GM12878 (cell line): Measurements from ENCODE around the gene RAB36. TPM values are rescaled to one million over a fixed set of nuclear protein-coding genes. Genes with fewer than 3 reads are reported as not detected.

Source experiments
- ATAC-seq: fragments of 200-7000 bp; cut with Tn5 transposase; 3 replicates; pipeline ENCODE4 v1.9.1; 2020; ENCODE audit warnings: mild to moderate bottlenecking, moderate library complexity
- BruUV-seq: library from RNA; stranded (reverse); fragments of 400-500 nt; replicated peaks from 2 replicates; lab custom pipeline; 2021; lab: Mats Ljungman, UMichigan
- CTCF ChIA-PET: fragments of 300-600 bp; sonication (Branson Sonifier 250); formaldehyde crosslinking; extraction: SDS; loops from one replicate; lab custom pipeline; 2021; ENCODE audit warnings: inconsistent platforms; lab: Yijun Ruan, JAX
- POLR2A ChIA-PET: fragments of 350-600 bp; formaldehyde crosslinking; extraction: SDS; loops from one replicate; lab custom pipeline; 2021; ENCODE audit warnings: inconsistent platforms; lab: Charles Lee
- RAD21 ChIA-PET: fragments of 300-600 bp; sonication (Branson Sonifier 250); formaldehyde crosslinking; loops from one replicate; lab custom pipeline; 2023; ENCODE audit warnings: antibody characterized with exemption; ENCODE audit not compliant: unreplicated experiment; lab: Charles Lee
- SMC1A ChIA-PET: fragments of 300-600 bp; sonication (Branson Sonifier 250); formaldehyde crosslinking; loops from one replicate; lab custom pipeline; 2023; ENCODE audit not compliant: unreplicated experiment, uncharacterized antibody; lab: Charles Lee
- DNase-seq: peaks from one replicate; pipeline ENCODE4 v3.0.0-alpha.2; 2011; ENCODE audit warnings: low read depth, low spot score
- FAIRE-seq: peaks from 3 replicates; lab custom pipeline; 2011; peaks lifted over from hg19 to GRCh38; lab: Jason Lieb, UNC
- H2AFZ ChIP-seq: 2 replicates; pipeline ENCODE4 v1.6.0; 2011; ENCODE audit warnings: low read depth, low read length, control low read depth; ENCODE audit not compliant: control insufficient read depth
- H3K27ac ChIP-seq: 2 replicates; pipeline ENCODE4 v1.5.1; 2011; ENCODE audit warnings: control low read depth; ENCODE audit not compliant: control insufficient read depth, insufficient read depth
- H3K27me3 ChIP-seq, 2 experiments: replicated peaks in 1 of 2; 2 replicates each; pipeline versions ENCODE4 v1.6.0 to v1.6.1; 2011; ENCODE audit warnings: low read length in 1 of 2; ENCODE audit not compliant: control insufficient read depth in 2 of 2, insufficient read depth in 2 of 2
- H3K36me3 ChIP-seq, 2 experiments: 2 replicates each; pipeline ENCODE4 v1.5.1; 2011; ENCODE audit warnings: low read length in 1 of 2; ENCODE audit not compliant: control insufficient read depth in 2 of 2, insufficient read depth in 2 of 2
- H3K4me1 ChIP-seq: 2 replicates; pipeline ENCODE4 v1.6.1; 2011; ENCODE audit warnings: mild to moderate bottlenecking, low read length, moderate library complexity, mixed read lengths; ENCODE audit not compliant: control insufficient read depth, insufficient read depth
- H3K4me2 ChIP-seq: 2 replicates; pipeline ENCODE4 v1.6.0; 2011; ENCODE audit warnings: control low read depth; ENCODE audit not compliant: control insufficient read depth, insufficient read depth
- H3K4me3 ChIP-seq: fragments of 200-600 bp; sonication (generic); 2 replicates; pipeline ENCODE4 v1.5.1; 2016
- H3K79me2 ChIP-seq: 2 replicates; pipeline ENCODE4 v1.6.0; 2011; ENCODE audit warnings: low read length; ENCODE audit not compliant: control insufficient read depth, insufficient read depth
- H3K9ac ChIP-seq: 2 replicates; pipeline ENCODE4 v1.8.0; 2011; ENCODE audit warnings: low read length, control low read depth, mixed read lengths; ENCODE audit not compliant: control insufficient read depth, insufficient read depth
- H3K9me3 ChIP-seq: replicated peaks from 3 replicates; pipeline ENCODE4 v1.5.1; 2011; ENCODE audit warnings: mild to moderate bottlenecking, low read length; ENCODE audit not compliant: control insufficient read depth, insufficient read depth
- H4K20me1 ChIP-seq: 2 replicates; pipeline ENCODE4 v1.6.0; 2011; ENCODE audit not compliant: control insufficient read depth, insufficient read depth
- BCL3 ChIP-seq: IDR thresholded peaks from 2 replicates; pipeline ENCODE4 v1.6.1; 2011; ENCODE audit warnings: borderline replicate concordance, low read depth, mild to moderate bottlenecking, moderate library complexity, low read length; ENCODE audit not compliant: insufficient read depth, poor library complexity, severe bottlenecking
- IRF4 ChIP-seq: IDR thresholded peaks from 2 replicates; pipeline ENCODE4 v1.6.1; 2011; ENCODE audit warnings: low read depth, low read length
- RFX5 ChIP-seq: IDR thresholded peaks from 2 replicates; pipeline ENCODE4 v1.6.1; 2011; ENCODE audit warnings: low read depth, low read length, improper control_type of control experiment
- SIX5 ChIP-seq: IDR thresholded peaks from 2 replicates; pipeline ENCODE4 v1.6.1; 2011; ENCODE audit warnings: mild to moderate bottlenecking, low read depth, low read length, moderate library complexity; ENCODE audit not compliant: severe bottlenecking
- SMARCA5 ChIP-seq: fragments of 450-650 bp; IDR thresholded peaks from 2 replicates; pipeline ENCODE4 v1.6.1; 2017; ENCODE audit warnings: mild to moderate bottlenecking
- TCF12 ChIP-seq: IDR thresholded peaks from 2 replicates; pipeline ENCODE4 v1.6.1; 2011; ENCODE audit warnings: low read depth, mild to moderate bottlenecking, low read length
- YY1 ChIP-seq: IDR thresholded peaks from 2 replicates; pipeline ENCODE4 v1.6.1; 2011; ENCODE audit warnings: low read depth, mild to moderate bottlenecking, low read length
- ZNF217 ChIP-seq: fragments of 450-650 bp; IDR thresholded peaks from 2 replicates; pipeline ENCODE4 v1.6.1; 2017; ENCODE audit warnings: antibody characterized with exemption, mild to moderate bottlenecking
- WGBS: methylation state at CpG from one replicate; pipeline ENCODE4 v1.1.6; 2016; ENCODE audit warnings: low lambda C conversion rate; ENCODE audit not compliant: insufficient replicate concordance, insufficient coverage; ENCODE audit errors: missing lambda C conversion rate; 5-methylcytosine and 5-hydroxymethylcytosine counted together
- in situ Hi-C: fragments of 300-500 bp; cut with MboI; formaldehyde crosslinking; loops from 9 replicates; pipeline ENCODE4 v1.14.3; 2018; ENCODE audit warnings: mixed read lengths
- intact Hi-C: fragments of 100-400 bp; cut with micrococcal nuclease; formaldehyde crosslinking; loops from one replicate; pipeline ENCODE4 v1.14.2; 2022; ENCODE audit not compliant: unreplicated experiment
- polyA plus RNA-seq, 11 experiments: library from polyadenylated mRNA; depleted of rRNA in 4 of 11; unstranded in 6 of 11; stranded (reverse) in 5 of 11; fragments of >200 nt; fragmentation: Nextera tagmentation in 4 of 11; fragmentation: Illumina TruSeq in 1 of 11; extraction: Ambion mirVana in 4 of 11; extraction: Trizol in 1 of 11; gene quantifications; 1 replicate in 1 of 11; 2 replicates in 10 of 11; pipeline versions ENCODE4 v1.2.1 to v1.2.3, GENCODE V29; 2011 to 2016; ENCODE audit warnings: inconsistent platforms in 2 of 11, missing spikeins in 2 of 11, low read depth in 1 of 11
- total RNA-seq, 4 experiments: library from RNA; depleted of rRNA in 3 of 4; stranded (reverse); fragments of >200 nt in 3 of 4; fragmentation: Illumina TruSeq in 1 of 4; extraction: Trizol in 1 of 4; gene quantifications; 2 replicates each; pipeline versions ENCODE4 v1.2.1 to v1.2.3, GENCODE V29; 2013 to 2021
- TF ChIP-seq, protein P1 (sequence below): fragments of 450-650 bp; IDR thresholded peaks from 2 replicates; pipeline ENCODE4 v1.6.1; 2017; ENCODE audit warnings: mild to moderate bottlenecking, moderate library complexity

The RAB36 gene
- total and polyA plus RNA-seq, 10 of the 15 experiments (the other 5 are each of a cell fraction or from before 2014, with no cell fraction given), result 0.31 to 2.7 (median 1.1) TPM

- TF ChIP-seq, protein P1, sequence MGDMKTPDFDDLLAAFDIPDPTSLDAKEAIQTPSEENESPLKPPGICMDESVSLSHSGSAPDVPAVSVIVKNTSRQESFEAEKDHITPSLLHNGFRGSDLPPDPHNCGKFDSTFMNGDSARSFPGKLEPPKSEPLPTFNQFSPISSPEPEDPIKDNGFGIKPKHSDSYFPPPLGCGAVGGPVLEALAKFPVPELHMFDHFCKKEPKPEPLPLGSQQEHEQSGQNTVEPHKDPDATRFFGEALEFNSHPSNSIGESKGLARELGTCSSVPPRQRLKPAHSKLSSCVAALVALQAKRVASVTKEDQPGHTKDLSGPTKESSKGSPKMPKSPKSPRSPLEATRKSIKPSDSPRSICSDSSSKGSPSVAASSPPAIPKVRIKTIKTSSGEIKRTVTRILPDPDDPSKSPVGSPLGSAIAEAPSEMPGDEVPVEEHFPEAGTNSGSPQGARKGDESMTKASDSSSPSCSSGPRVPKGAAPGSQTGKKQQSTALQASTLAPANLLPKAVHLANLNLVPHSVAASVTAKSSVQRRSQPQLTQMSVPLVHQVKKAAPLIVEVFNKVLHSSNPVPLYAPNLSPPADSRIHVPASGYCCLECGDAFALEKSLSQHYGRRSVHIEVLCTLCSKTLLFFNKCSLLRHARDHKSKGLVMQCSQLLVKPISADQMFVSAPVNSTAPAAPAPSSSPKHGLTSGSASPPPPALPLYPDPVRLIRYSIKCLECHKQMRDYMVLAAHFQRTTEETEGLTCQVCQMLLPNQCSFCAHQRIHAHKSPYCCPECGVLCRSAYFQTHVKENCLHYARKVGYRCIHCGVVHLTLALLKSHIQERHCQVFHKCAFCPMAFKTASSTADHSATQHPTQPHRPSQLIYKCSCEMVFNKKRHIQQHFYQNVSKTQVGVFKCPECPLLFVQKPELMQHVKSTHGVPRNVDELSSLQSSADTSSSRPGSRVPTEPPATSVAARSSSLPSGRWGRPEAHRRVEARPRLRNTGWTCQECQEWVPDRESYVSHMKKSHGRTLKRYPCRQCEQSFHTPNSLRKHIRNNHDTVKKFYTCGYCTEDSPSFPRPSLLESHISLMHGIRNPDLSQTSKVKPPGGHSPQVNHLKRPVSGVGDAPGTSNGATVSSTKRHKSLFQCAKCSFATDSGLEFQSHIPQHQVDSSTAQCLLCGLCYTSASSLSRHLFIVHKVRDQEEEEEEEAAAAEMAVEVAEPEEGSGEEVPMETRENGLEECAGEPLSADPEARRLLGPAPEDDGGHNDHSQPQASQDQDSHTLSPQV, result no peak
- TF ChIP-seq SIX5 (no peak), IRF4 (no peak), TCF12 (no peak)
Measured at GRCh38 chr22:23143119-23143518, 2.2 kb upstream of the RAB36 start (continued).

DNA sequence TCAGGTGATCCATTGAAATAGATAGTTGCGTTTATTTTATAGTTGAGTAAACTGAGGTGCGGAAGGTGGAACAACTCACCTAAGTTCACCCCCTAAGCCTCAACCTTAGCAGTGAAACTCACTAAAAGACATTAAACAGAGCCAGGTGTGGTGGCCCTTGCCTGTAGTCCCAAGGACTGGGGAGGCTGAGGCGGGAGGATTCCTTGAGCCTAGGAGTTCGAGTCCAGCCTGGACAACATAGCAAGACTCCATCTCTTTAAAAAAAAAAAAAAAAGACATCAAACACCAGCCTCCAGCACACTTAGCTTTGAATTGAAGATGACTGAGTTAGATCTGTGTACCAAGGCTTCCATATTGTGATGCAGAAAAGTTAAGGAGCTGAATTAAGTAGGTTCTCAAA, 845 bp upstream of the RAB36 start:
- ChIA-PET POLR2A (interaction anchor here (0.5 to 3.2 kb wide), 15 partner anchors 9 to 1285 kb away, joined by 3 to 12 read pairs (median 4); no protein-coding TSS in a partner anchor), CTCF (interaction anchor here (0.9 to 2.0 kb wide), 15 partner anchors 10 to 288 kb away, joined by 3 to 21 read pairs (median 4); no protein-coding TSS in a partner anchor), RAD21 (interaction anchor here (0.5 to 2.7 kb wide), 11 partner anchors 9 to 1411 kb away, joined by 3 to 13 read pairs (median 4); partner anchors contain the start of gene BCR), SMC1A (interaction anchor here (0.6 to 2.0 kb wide), 9 partner anchors 9 to 190 kb away, joined by 3 to 15 read pairs (median 4); no protein-coding TSS in a partner anchor)
- H2AFZ ChIP-seq, result peak overlapping the region; percentile 42
- FAIRE-seq (no peak), DNase-seq (no peak), ATAC-seq (no peak)
- H3K36me3 ChIP-seq, result no peaks in the 10 kb centered on the region
- H3K27me3 ChIP-seq, result no peaks in the 10 kb centered on the region
- H3K9ac ChIP-seq, result no peak overlapping the region
- intact Hi-C loops (loop anchor here (10.0 kb wide), 1 partner anchor 290 kb away; no protein-coding TSS in a partner anchor), in situ Hi-C loops (no loop called here)
- peak overlapping the region; percentile 70 for H3K4me2 ChIP-seq
- peak overlapping the region; percentile 16; the same call in 1 of the 2 replicates for H3K4me3 ChIP-seq
- H3K9me3 ChIP-seq, result no peaks in the 10 kb centered on the region
- no peaks in the 10 kb centered on the region for H3K79me2 ChIP-seq
- WGBS, result 96% methylated on average over 4 of the region's 4 CpGs
- peaks cover 48% of the 10 kb centered on the region for H3K4me1 ChIP-seq
- TSS peak; percentile 78 for BruUV-seq
- no peaks in the 10 kb centered on the region for H4K20me1 ChIP-seq
- H3K27ac ChIP-seq, result no peak overlapping the region
- TF ChIP-seq BCL3 (no peak), SMARCA5 (no peak), ZNF217 (no peak), RFX5 (no peak), YY1 (no peak)
- TF ChIP-seq, protein P1, result no peak
